ENCODE results near the gene SKOR1.

Gene SKOR1

DNA sequence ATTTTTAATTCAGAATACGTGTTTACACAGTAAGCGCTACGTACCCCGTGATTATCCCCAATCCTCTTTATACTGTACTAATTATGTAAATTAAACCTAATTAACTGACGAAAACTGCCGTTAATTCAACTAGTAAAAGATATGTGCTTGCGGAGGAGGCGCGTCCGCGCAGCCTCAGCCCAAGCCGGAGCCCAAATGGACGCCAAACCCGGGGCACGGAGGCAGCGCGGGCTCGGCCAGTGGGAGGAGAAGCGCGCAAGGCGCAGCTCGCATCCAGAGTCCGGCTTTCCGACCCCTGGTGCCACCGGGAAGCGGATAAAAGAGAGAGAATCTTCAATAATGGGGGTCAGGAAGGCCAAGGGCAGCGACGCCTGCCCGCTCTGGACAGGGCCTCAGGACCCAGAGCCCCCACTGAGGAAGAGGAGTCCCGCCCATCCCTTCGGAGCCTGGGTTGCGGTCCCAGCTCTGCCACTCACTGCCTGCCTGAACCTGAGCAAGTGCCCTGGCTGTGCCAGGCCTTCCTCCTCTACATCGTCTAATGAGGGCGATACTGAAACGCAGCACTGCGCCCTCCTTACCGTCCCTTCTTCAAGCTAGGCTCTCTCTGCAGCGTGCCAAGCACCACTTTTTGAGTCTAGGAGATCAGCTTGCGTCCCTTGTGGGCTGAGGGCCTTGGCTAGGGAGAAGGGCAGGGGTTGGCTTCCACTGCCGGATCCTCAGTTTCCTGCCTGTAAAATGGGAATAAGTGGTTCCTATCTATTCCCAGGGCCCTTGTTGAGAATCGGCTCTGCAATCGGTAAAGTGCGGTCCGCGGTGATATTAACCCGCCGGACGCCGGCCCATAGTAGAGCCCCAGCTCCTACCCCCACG, 5.0 kb upstream of the SKOR1 start:
- DNase-seq, result no peak

- DNase-seq, result no peak
Measured at GRCh38 chr15:67820992-67821783, 4.1 kb upstream of the SKOR1 start.

- DNase-seq, result no peak
Measured at GRCh38 chr15:67821784-67822440, 3.4 kb upstream of the SKOR1 start.

- DNase-seq, result no peak
Measured at GRCh38 chr15:67822537-67823313, 2.6 kb upstream of the SKOR1 start.

DNA sequence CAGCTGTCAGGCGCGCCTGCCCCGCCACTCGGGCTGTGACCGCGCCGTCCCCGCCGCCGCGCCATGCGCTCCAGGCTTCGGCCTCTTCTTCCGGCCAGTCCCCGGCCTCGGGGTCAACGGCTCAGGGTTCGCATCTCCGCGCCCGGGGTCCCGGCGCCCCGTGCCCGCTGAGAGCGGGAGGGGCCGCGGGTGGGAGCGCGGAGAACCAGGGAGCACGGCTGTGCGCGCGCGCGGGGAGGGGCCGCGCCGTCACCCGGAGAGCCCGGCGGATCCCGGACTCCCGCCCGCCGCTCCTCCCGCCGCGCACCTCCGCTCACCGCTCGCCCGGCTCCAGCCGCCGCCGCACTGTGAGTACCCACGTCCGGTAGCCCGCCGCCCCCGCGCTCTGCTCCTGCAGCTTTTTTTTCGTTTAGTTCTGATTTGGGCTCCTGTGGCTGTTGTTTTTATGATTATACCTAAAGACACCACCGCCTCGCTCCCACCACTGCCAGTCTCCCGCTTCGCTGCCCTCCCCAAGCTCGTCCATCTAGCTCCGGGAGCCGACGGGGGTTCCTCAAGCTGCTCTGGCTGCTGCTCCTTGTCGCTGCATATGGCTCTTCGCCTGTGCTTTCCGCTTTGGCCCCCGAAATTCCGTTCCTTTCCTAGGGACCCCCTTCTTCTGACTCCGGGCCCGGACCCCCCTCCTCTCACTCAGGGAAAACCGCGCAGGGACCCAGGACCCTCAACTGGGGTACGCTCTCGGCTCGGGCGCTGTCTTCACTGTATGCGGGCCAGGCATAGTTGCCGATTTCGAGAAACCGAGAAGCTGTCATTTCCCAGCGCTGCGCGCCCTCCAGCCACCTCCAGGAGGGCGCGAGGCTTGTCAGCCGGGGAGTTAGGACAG, 1.8 kb upstream of the SKOR1 start:
- no peak for DNase-seq

DNA sequence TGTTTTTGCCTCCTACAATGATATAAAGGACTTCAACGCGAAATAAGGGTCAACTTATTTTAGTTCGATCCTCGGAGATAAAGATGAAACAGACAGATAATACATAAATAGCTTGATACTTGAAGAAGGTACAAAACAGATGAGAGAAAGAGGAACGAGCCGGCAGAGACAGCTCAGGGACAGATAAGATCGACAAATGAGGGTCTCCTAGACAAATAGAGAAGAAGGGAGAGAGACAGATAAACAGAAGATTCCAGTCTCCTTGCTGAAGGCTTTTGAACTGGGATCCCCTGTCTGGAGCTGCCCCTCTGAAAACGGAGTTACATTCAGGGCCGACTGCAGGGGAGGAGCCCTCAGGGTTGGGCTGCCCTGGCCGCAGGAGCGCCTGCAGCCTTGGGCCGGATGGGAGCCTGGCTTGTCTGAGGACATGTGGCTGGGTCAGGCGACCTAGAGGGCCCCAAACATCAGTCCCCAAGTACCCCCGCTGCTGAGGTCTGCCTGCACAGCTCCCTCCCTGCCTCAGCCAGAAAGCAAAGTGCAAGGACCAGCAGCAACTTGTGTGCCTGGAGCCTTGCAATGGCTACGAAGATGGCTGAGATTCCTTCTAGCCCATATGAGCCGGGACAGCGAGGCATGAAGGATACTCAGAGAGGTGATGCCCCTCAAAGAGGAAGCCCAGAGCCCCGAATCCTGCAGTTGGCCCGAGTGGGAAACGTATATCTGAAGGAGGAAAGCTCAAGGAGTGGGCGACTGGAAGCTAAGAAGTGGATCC, 926 bp upstream of the SKOR1 start:
- no peak for DNase-seq

GRCh38 chr15:67825881-67826716, 790 bp downstream of the SKOR1 start:
- DNase-seq, result no peak

GRCh38 chr15:67826717-67827561, 1.6 kb downstream of the SKOR1 start:
- DNase-seq, result no peak

GRCh38 chr15:67827562-67828277, 2.4 kb downstream of the SKOR1 start:
- DNase-seq, result peak; percentile 29

DNA sequence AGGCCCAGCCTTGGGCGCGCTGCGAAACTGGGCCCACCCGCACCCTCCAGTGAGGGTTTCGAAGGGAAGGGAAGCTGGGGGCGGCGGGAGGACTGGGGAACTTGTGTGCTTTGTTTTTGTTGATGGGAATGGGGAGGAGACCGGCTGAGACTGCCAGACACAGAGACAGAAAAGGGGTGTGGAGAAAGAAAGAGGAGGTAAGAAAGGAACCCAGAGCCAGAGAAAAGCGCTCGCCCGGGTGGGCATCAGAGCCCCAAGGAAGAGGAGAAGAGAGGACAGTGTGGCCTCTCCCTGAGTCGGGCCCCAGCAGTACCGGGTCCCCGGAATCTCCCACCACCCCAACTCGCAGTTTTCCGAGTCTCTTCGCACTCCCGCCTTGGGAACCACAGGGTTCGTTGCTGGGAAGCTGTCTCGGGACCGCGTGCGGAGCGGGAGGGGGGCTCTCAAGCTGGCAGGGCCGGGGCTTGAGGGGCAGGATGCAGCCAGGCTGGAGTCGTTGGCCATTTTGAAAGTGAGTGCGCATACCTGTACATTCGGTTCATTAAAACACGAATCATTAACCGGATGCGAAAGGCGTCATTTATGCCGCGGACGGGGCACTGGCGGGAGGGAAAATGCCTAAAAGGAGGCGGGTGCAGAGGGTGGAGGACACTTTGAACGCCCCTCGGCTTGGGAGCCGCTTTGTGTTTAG, 3.1 kb downstream of the SKOR1 start:
- no peak for DNase-seq

GRCh38 chr15:67828969-67829646, 3.8 kb downstream of the SKOR1 start:
- no peak for DNase-seq

DNA sequence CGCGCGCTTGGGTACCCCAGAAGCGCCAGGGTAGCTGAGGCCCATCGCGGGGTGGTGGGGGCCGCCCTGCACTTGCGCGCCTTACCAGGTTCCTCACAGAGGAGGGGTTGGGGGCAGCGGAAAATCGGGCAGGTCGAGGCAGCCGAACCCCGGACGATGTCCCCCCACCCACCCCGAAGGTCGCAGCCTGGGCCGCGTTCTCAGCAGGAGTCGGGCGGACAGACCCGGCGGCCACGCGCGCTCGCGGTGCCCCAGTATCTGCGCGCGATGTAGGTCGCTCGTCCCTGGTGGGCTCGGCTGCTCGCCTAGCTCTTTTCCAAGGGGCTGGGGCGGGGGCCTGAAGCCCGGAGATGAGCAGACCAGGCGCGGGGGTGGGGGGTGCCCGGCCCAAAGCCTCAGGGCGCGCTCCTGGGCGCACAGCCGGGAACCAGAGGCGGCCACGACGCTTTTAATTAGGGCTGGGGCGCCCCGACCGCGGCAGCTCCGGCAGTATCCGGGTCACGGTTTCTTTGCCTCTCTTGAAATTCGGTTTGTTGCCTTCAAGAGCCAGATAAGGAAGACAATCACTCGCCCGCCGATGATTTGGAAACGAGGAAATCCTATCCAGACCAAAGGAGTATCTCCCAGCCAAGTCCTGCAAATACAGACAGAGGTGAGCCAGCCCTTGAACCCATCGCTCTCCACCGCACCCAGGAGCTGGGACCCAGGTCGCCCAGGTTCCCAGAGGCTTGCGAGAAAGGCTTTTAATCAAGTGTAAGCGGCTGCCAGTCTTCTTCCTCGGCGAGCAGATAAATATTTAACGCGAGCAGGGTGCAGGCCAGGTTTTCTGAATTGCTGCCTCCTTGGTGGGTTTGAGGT, 4.6 kb downstream of the SKOR1 start:
- DNase-seq, result no peak

DNA sequence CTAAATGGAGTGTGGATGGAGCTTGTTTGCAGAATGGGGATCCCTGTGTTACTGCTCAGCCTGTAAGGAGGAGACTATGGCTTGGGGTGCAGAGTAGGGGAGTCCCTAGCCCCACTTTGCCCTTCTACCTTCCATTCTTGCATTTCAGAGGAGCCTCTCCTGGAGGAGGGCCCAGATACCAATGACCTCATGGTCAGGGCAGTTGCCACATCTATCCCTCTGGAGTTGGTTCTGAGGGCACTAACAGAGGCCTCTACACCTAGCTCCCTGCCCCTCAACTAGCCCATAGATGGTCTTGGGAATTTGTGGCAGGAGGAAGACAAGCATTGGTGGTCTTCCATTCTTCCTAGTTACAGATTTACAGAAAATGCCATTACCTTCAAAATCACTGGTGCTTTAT, 6.1 kb downstream of the SKOR1 start:
- DNase-seq, result no peak

GRCh38 chr15:67832031-67832551, 6.8 kb downstream of the SKOR1 start:
- DNase-seq, result no peak

DNA sequence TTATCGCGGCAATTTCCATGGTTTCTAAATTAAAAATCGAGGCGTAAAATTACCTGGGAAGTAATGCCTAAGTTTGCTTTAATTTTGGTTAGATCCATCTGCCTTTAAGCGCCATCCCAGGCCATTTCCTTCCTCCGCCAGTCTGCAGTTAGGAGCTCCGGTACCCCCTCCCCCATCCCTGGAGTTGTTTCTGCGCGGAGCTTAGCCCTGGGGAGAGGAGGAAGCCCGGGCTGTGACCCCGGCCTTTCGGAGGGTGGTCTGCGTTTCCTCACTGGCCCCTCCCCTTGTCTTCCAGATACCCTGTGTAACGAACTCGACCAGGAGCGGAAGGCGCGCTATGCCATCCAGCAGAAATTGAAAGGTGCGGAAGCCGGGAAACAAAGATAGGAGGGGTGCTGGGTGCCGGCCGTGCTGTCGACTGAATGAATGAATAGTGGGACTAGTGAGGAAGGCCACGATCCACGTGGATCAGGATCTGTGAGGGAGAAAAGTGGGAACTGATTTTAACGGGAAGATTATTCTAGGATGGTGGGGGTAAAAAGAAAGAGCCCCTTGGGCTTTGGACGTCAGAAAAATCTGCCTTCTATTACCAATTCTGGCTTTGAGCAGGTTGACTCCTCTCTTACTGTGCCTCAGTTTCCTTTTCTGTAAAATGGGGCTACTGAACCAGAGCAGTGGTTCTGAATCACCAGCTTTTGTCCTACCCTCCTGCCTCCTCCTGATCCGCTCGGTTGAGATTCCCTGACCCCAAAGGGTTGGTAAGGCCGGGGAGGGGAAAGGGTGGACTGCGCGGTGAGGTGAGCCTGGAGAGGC, 7.8 kb downstream of the SKOR1 start:
- no peak for DNase-seq
